OCI-LY1 (cell line): Measurements from ENCODE around the gene EYS.

ENCODE experiments used
- H2AFZ ChIP-seq: fragments of 200-600 bp; sonication (generic), shearing (Covaris generic); 2 replicates; pipeline ENCODE4 v1.6.0; 2014; ENCODE audit warnings: antibody characterized with exemption, mild to moderate bottlenecking, low read length
- H3F3A ChIP-seq: fragments of 200-600 bp; sonication (generic), shearing (Covaris generic); 2 replicates; pipeline ENCODE4 v1.6.0; 2014; ENCODE audit warnings: mild to moderate bottlenecking, antibody characterized with exemption, low read length, moderate library complexity; ENCODE audit not compliant: insufficient read depth
- H3K27ac ChIP-seq: fragments of 200-600 bp; sonication (generic); 2 replicates; pipeline ENCODE4 v1.5.1; 2014; ENCODE audit warnings: low read length, mixed run types, mild to moderate bottlenecking, low read depth; ENCODE audit not compliant: poor library complexity, severe bottlenecking
- H3K27me3 ChIP-seq: fragments of 200-600 bp; sonication (generic); 2 replicates; pipeline ENCODE4 v1.6.0; 2014; ENCODE audit warnings: antibody characterized with exemption, mild to moderate bottlenecking, low read length, moderate library complexity; ENCODE audit not compliant: insufficient read depth
- H3K36me3 ChIP-seq: fragments of 200-600 bp; sonication (generic); 2 replicates; pipeline ENCODE4 v1.6.1; 2014; ENCODE audit warnings: mild to moderate bottlenecking, antibody characterized with exemption, low read length, moderate library complexity, mixed read lengths; ENCODE audit not compliant: insufficient read depth
- H3K4me1 ChIP-seq: fragments of 200-600 bp; sonication (generic); 2 replicates; pipeline ENCODE4 v1.5.1; 2014; ENCODE audit warnings: mild to moderate bottlenecking, low read length, moderate library complexity; ENCODE audit not compliant: insufficient read depth, severe bottlenecking
- H3K4me2 ChIP-seq: fragments of 200-600 bp; sonication (generic), shearing (Covaris generic); 2 replicates; pipeline ENCODE4 v1.6.1; 2014; ENCODE audit warnings: low read length
- H3K4me3 ChIP-seq: fragments of 200-600 bp; sonication (generic); 2 replicates; pipeline ENCODE4 v1.5.1; 2014; ENCODE audit warnings: low read length, low read depth, mild to moderate bottlenecking, mixed read lengths; ENCODE audit not compliant: poor library complexity, severe bottlenecking
- H3K79me2 ChIP-seq: fragments of 200-600 bp; shearing (Covaris generic); 2 replicates; pipeline ENCODE4 v1.6.1; 2016; ENCODE audit warnings: mixed run types, low read length, mixed read lengths; ENCODE audit not compliant: insufficient read depth
- H3K9ac ChIP-seq: fragments of 200-600 bp; sonication (generic), shearing (Covaris generic); 2 replicates; pipeline ENCODE4 v1.6.1; 2014; ENCODE audit warnings: mild to moderate bottlenecking, low read length, mixed read lengths
- H3K9me2 ChIP-seq: fragments of 200-600 bp; sonication (generic), shearing (Covaris generic); 2 replicates; pipeline ENCODE4 v1.6.1; 2014; ENCODE audit warnings: low read depth, mild to moderate bottlenecking, low read length, mixed read lengths
- H3K9me3 ChIP-seq: fragments of 200-600 bp; shearing (Covaris generic); 2 replicates; pipeline ENCODE4 v1.6.1; 2014; ENCODE audit warnings: low read length, mixed read lengths
- H4K20me1 ChIP-seq: fragments of 200-600 bp; sonication (generic), shearing (Covaris generic); 2 replicates; pipeline ENCODE4 v1.6.0; 2016; ENCODE audit warnings: mild to moderate bottlenecking, low read length; ENCODE audit not compliant: insufficient read depth
- EZH2 ChIP-seq: fragments of 200-600 bp; sonication (generic), shearing (Covaris generic); IDR thresholded peaks from 2 replicates; pipeline ENCODE4 v1.8.0; 2017; ENCODE audit warnings: borderline replicate concordance, mixed run types, mild to moderate bottlenecking, antibody characterized with exemption, low read length, moderate library complexity, mixed read lengths
- TF ChIP-seq, protein P1 (sequence below): fragments of 200-600 bp; sonication (generic), shearing (Covaris generic); IDR thresholded peaks from 2 replicates; pipeline ENCODE4 v1.5.1; 2017; ENCODE audit warnings: mild to moderate bottlenecking, antibody characterized with exemption, low read length, moderate library complexity, mixed read lengths

Gene EYS

DNA sequence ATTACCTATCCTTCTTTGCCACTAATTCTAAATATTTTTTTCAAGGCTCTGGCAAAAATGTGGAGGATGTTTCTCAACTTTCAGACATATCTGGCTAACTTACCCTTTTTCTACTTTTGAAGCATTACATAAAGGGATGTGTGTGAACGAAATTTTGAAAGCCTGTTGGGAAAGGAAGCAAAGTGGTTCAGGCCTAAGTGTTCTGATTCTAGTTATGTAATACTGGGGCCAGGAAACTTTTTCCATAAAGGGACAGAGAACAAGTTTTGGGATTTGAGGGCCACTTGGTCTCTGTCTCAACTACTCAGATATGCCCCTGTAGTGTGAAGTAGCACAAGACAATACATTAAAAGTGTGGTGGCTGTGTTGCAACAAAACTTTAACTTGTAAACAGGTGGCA, 1349.6 kb downstream of the EYS start:
- H3F3A ChIP-seq: no peaks in the 10 kb centered on the region
- H3K4me1 ChIP-seq: no peaks in the 10 kb centered on the region
- H3K9me2 ChIP-seq: no peaks in the 10 kb centered on the region
- H3K4me2 ChIP-seq: no peak overlapping the region
- no peak overlapping the region for H3K9ac ChIP-seq
- no peaks in the 10 kb centered on the region for H3K27me3 ChIP-seq
- H3K79me2 ChIP-seq: no peaks in the 10 kb centered on the region
- H2AFZ ChIP-seq: no peak overlapping the region
- H4K20me1 ChIP-seq: no peaks in the 10 kb centered on the region
- no peak overlapping the region for H3K4me3 ChIP-seq
- TF ChIP-seq, protein P1, sequence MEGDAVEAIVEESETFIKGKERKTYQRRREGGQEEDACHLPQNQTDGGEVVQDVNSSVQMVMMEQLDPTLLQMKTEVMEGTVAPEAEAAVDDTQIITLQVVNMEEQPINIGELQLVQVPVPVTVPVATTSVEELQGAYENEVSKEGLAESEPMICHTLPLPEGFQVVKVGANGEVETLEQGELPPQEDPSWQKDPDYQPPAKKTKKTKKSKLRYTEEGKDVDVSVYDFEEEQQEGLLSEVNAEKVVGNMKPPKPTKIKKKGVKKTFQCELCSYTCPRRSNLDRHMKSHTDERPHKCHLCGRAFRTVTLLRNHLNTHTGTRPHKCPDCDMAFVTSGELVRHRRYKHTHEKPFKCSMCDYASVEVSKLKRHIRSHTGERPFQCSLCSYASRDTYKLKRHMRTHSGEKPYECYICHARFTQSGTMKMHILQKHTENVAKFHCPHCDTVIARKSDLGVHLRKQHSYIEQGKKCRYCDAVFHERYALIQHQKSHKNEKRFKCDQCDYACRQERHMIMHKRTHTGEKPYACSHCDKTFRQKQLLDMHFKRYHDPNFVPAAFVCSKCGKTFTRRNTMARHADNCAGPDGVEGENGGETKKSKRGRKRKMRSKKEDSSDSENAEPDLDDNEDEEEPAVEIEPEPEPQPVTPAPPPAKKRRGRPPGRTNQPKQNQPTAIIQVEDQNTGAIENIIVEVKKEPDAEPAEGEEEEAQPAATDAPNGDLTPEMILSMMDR: no peak
- no peak for TF ChIP-seq EZH2
- no peaks in the 10 kb centered on the region for H3K9me3 ChIP-seq
- no peak overlapping the region for H3K27ac ChIP-seq
- no peaks in the 10 kb centered on the region for H3K36me3 ChIP-seq

DNA sequence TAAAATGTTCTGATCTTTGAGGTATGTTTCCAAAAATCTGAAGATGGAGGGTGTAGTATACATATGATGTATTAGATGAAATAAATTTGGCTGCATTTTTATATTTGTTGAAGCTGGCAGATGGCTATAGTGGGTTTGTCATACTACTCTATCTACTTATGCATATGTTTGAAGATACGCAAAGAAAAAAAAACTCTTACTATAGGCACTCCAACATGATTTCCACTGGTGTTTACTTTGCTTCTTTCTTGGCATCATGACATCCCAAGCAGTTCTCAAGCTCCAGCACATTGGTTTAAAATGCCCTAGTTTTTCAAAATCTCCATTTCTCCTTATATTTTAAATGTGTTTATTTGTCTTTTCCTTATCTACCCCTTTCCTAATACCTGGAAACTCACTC, 1359.6 kb downstream of the EYS start:
- no peaks in the 10 kb centered on the region for H3F3A ChIP-seq
- H3K9ac ChIP-seq: no peak overlapping the region
- no peak overlapping the region for H3K4me3 ChIP-seq
- H3K27me3 ChIP-seq: no peaks in the 10 kb centered on the region
- no peak overlapping the region for H3K27ac ChIP-seq
- no peak for TF ChIP-seq EZH2
- TF ChIP-seq, protein P1: no peak
- H4K20me1 ChIP-seq: no peaks in the 10 kb centered on the region
- no peaks in the 10 kb centered on the region for H3K9me3 ChIP-seq
- no peaks in the 10 kb centered on the region for H3K4me1 ChIP-seq
- H3K36me3 ChIP-seq: no peaks in the 10 kb centered on the region
- H3K9me2 ChIP-seq: no peaks in the 10 kb centered on the region
- no peak overlapping the region for H2AFZ ChIP-seq
- no peaks in the 10 kb centered on the region for H3K79me2 ChIP-seq
- no peak overlapping the region for H3K4me2 ChIP-seq

- Histone ChIP-seq H3K4me3 (no peak overlapping the region), H3F3A (no peaks in the 10 kb centered on the region), H3K4me2 (no peak overlapping the region), H3K4me1 (no peaks in the 10 kb centered on the region), H3K9ac (no peak overlapping the region), H4K20me1 (no peaks in the 10 kb centered on the region), H2AFZ (no peak overlapping the region), H3K27me3 (no peaks in the 10 kb centered on the region), H3K9me2 (no peaks in the 10 kb centered on the region), H3K27ac (no peak overlapping the region), H3K79me2 (no peaks in the 10 kb centered on the region), H3K9me3 (no peaks in the 10 kb centered on the region), H3K36me3 (no peaks in the 10 kb centered on the region)
- no peak for TF ChIP-seq EZH2
- TF ChIP-seq, protein P1: no peak
Measured at GRCh38 chr6:64335195-64335594, 1371.8 kb downstream of the EYS start.
